Choroid plexus epithelial cell (primary cell): Measurements from ENCODE around the gene RCN2.
A peak's percentile ranks its signal among the peaks of the same experiment; 100 is the strongest.
"Not testable (repeated sequence)": the region's sequence is repeated elsewhere in the genome, so short reads cannot be mapped to it uniquely, and the experiment has no call there.

Source experiments
- DNase-seq: peaks from one replicate; pipeline ENCODE4 v3.0.0-alpha.2; 2010; ENCODE audit warnings: low read depth
- H3K4me3 ChIP-seq: 2 replicates; pipeline ENCODE4 v1.5.1; 2011; ENCODE audit warnings: low read depth, mild to moderate bottlenecking, control low read depth, low read length, moderate library complexity
- CTCF ChIP-seq: conservative IDR thresholded peaks from 2 replicates; pipeline ENCODE4 v1.5.1; 2011; ENCODE audit warnings: low read depth, mild to moderate bottlenecking, control low read depth, inconsistent platforms, low read length, moderate library complexity

RCN2 gene

GRCh38 chr15:76931397-76932134 is at the start of gene RCN2:
Gene RCN2, plus strand, starts transcription at chr15:76931749. Its CDS starts 93 bp downstream, at chr15:76931842.
- H3K4me3 ChIP-seq, result peak within 1 kb of the TSS; percentile 74
- peak; percentile 26 for TF ChIP-seq CTCF
- peak; percentile 95 for DNase-seq

GRCh38 chr15:76885212-76885611 is 46.3 kb upstream of the RCN2 start:
- TF ChIP-seq CTCF, result no peak
- DNase-seq, result no peak
- no peak overlapping the region for H3K4me3 ChIP-seq

GRCh38 chr15:76887280-76888141 is 44.0 kb upstream of the RCN2 start:
- DNase-seq, H3K4me3 ChIP-seq: not testable (repeated sequence)

GRCh38 chr15:76892836-76893235 is 38.7 kb upstream of the RCN2 start:
- H3K4me3 ChIP-seq, DNase-seq: not testable (repeated sequence)

- no peak overlapping the region for H3K4me3 ChIP-seq
- DNase-seq, result no peak
- no peak for TF ChIP-seq CTCF
Observed at GRCh38 chr15:76894174-76894573, 37.4 kb upstream of the RCN2 start.

- TF ChIP-seq CTCF, result no peak
- DNase-seq, result no peak
- H3K4me3 ChIP-seq, result no peak overlapping the region
Observed at GRCh38 chr15:76898102-76898501, 33.4 kb upstream of the RCN2 start.

- H3K4me3 ChIP-seq, DNase-seq: not testable (repeated sequence)
Observed at GRCh38 chr15:76899176-76899930, 32.2 kb upstream of the RCN2 start.

GRCh38 chr15:76899931-76900310 is 31.6 kb upstream of the RCN2 start:
- DNase-seq, H3K4me3 ChIP-seq: not testable (repeated sequence)
